Retinal pigment epithelial cell (primary cell): Measurements from ENCODE around the gene TBCCD1.
"Not testable (repeated sequence)": the region's sequence is repeated elsewhere in the genome, so short reads cannot be mapped to it uniquely, and the experiment has no call there.

ENCODE experiments used
- DNase-seq: peaks from one replicate; pipeline ENCODE4 v3.0.0-alpha.2; 2010; ENCODE audit warnings: low read depth
- H3K4me3 ChIP-seq: 2 replicates; pipeline ENCODE4 v1.5.1; 2011; ENCODE audit warnings: mild to moderate bottlenecking, low read length, control low read depth, moderate library complexity
- CTCF ChIP-seq: conservative IDR thresholded peaks from 2 replicates; pipeline ENCODE4 v1.5.1; 2011; ENCODE audit warnings: low read depth, low read length, control low read depth, inconsistent platforms

TBCCD1 gene

GRCh38 chr3:186502966-186503712 is 64.0 kb downstream of the TBCCD1 start:
- DNase-seq, result no peak
- no peak for TF ChIP-seq CTCF
- no peak overlapping the region for H3K4me3 ChIP-seq

- TF ChIP-seq CTCF, result no peak
- H3K4me3 ChIP-seq, result no peak overlapping the region
- DNase-seq, result no peak
Observed at GRCh38 chr3:186502138-186502948, 64.8 kb downstream of the TBCCD1 start.

- H3K4me3 ChIP-seq, DNase-seq: not testable (repeated sequence)
Observed at GRCh38 chr3:186499949-186500348, 67.2 kb downstream of the TBCCD1 start.

- not testable (repeated sequence) for DNase-seq, H3K4me3 ChIP-seq
Observed at GRCh38 chr3:186498022-186498421, 69.1 kb downstream of the TBCCD1 start.

- DNase-seq, result no peak
- no peak overlapping the region for H3K4me3 ChIP-seq
- TF ChIP-seq CTCF, result no peak
Observed at GRCh38 chr3:186497608-186498007, 69.5 kb downstream of the TBCCD1 start.

- no peak for TF ChIP-seq CTCF
- no peak for DNase-seq
- H3K4me3 ChIP-seq, result no peak overlapping the region
Observed at GRCh38 chr3:186496635-186497034, 70.5 kb downstream of the TBCCD1 start.
